ENCODE results near the gene NRAP. TPM values are rescaled to one million over a fixed set of nuclear protein-coding genes. Genes with fewer than 3 reads are reported as not detected.

NRAP gene
- total and polyA plus RNA-seq, 2 experiments from 2014 or later, result not detected

GRCh38 chr10:113589201-113589770 is 74.6 kb downstream of the NRAP start (continued):
- TF ChIP-seq ZNF462 (CRISPR knock-in tag; IDR thresholded peaks at IDR 0.05) (no peak), ZNF331 (CRISPR knock-in tag; IDR thresholded peaks at IDR 0.05; ENCODE audit: low read depth) (no peak), EZH2 (IDR thresholded peaks at IDR 0.05; ENCODE audit: low read depth, unreplicated experiment) (no peak), ZNF114 (CRISPR knock-in tag; IDR thresholded peaks at IDR 0.05) (no peak), EZH2phosphoT487 (IDR thresholded peaks at IDR 0.05; ENCODE audit: unreplicated experiment) (no peak), STAT1 (IDR thresholded peaks at IDR 0.05; ENCODE audit: unreplicated experiment) (no peak)
- TF ChIP-seq, protein P1, sequence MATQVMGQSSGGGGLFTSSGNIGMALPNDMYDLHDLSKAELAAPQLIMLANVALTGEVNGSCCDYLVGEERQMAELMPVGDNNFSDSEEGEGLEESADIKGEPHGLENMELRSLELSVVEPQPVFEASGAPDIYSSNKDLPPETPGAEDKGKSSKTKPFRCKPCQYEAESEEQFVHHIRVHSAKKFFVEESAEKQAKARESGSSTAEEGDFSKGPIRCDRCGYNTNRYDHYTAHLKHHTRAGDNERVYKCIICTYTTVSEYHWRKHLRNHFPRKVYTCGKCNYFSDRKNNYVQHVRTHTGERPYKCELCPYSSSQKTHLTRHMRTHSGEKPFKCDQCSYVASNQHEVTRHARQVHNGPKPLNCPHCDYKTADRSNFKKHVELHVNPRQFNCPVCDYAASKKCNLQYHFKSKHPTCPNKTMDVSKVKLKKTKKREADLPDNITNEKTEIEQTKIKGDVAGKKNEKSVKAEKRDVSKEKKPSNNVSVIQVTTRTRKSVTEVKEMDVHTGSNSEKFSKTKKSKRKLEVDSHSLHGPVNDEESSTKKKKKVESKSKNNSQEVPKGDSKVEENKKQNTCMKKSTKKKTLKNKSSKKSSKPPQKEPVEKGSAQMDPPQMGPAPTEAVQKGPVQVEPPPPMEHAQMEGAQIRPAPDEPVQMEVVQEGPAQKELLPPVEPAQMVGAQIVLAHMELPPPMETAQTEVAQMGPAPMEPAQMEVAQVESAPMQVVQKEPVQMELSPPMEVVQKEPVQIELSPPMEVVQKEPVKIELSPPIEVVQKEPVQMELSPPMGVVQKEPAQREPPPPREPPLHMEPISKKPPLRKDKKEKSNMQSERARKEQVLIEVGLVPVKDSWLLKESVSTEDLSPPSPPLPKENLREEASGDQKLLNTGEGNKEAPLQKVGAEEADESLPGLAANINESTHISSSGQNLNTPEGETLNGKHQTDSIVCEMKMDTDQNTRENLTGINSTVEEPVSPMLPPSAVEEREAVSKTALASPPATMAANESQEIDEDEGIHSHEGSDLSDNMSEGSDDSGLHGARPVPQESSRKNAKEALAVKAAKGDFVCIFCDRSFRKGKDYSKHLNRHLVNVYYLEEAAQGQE (IDR thresholded peaks at IDR 0.05; ENCODE audit: unreplicated experiment), result no peak
- TF ChIP-seq, protein P2, sequence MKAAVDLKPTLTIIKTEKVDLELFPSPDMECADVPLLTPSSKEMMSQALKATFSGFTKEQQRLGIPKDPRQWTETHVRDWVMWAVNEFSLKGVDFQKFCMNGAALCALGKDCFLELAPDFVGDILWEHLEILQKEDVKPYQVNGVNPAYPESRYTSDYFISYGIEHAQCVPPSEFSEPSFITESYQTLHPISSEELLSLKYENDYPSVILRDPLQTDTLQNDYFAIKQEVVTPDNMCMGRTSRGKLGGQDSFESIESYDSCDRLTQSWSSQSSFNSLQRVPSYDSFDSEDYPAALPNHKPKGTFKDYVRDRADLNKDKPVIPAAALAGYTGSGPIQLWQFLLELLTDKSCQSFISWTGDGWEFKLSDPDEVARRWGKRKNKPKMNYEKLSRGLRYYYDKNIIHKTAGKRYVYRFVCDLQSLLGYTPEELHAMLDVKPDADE (IDR thresholded peaks at IDR 0.05), result no peak

Data from GM23338 (cell line).